GM12878 (cell line): ENCODE data around the gene RSPH4A.

ENCODE experiments used
- BACH1 ChIP-seq: fragments of 450-650 bp; IDR thresholded peaks from 2 replicates; pipeline ENCODE4 v1.6.1; 2017; ENCODE audit warnings: mild to moderate bottlenecking, borderline replicate concordance
- ETV6 ChIP-seq, 2 experiments: fragments of 450-650 bp in 1 of 2; IDR thresholded peaks in 1 of 2; conservative IDR thresholded peaks in 1 of 2; 2 replicates each; pipeline ENCODE4 v1.6.1; 2014; ENCODE audit warnings: antibody characterized with exemption in 1 of 2, borderline replicate concordance in 1 of 2, low read depth in 1 of 2, mild to moderate bottlenecking in 1 of 2, moderate library complexity in 1 of 2
- EZH2 ChIP-seq: IDR thresholded peaks from 2 replicates; pipeline ENCODE4 v1.6.1; 2012; ENCODE audit warnings: low read depth, mild to moderate bottlenecking, control low read depth, inconsistent platforms, low read length, borderline replicate concordance; ENCODE audit not compliant: control insufficient read depth
- HDAC2 ChIP-seq: fragments of 200-600 bp; sonication (generic); IDR thresholded peaks from 2 replicates; pipeline ENCODE4 v1.6.1; 2017
- POLR2A ChIP-seq: IDR thresholded peaks from 2 replicates; pipeline ENCODE4 v1.6.1; 2011; ENCODE audit warnings: low read depth, mild to moderate bottlenecking, low read length
- POLR2AphosphoS5 ChIP-seq: IDR thresholded peaks from 2 replicates; pipeline ENCODE4 v1.6.1; 2011; ENCODE audit warnings: mild to moderate bottlenecking, low read length, inconsistent platforms
- REST ChIP-seq: IDR thresholded peaks from 2 replicates; pipeline ENCODE4 v1.6.1; 2012; ENCODE audit warnings: mild to moderate bottlenecking, low read depth, low read length
- SREBF2 ChIP-seq: IDR thresholded peaks from 2 replicates; pipeline ENCODE4 v1.6.1; 2012; ENCODE audit warnings: mild to moderate bottlenecking, low read length
- TBL1XR1 ChIP-seq: IDR thresholded peaks from 2 replicates; pipeline ENCODE4 v1.6.1; 2012; ENCODE audit warnings: low read depth, low read length, improper control_type of control experiment
- ZBTB33 ChIP-seq: fragments of 450-650 bp; IDR thresholded peaks from 2 replicates; pipeline ENCODE4 v1.6.1; 2017; ENCODE audit warnings: mild to moderate bottlenecking

- TF ChIP-seq TBL1XR1, result no peak
- TF ChIP-seq HDAC2, result no peak
- TF ChIP-seq EZH2, result no peak
- TF ChIP-seq ZBTB33, result no peak
- TF ChIP-seq SREBF2, result no peak
- TF ChIP-seq BACH1, result no peak
- no peak for TF ChIP-seq ETV6 (conservative IDR thresholded peaks at IDR 0.05 in 1 of 2, IDR thresholded peaks at IDR 0.05 in 1 of 2; ENCODE audit: borderline replicate concordance in 1 of 2, low read depth in 1 of 2)
- no peak for TF ChIP-seq POLR2A
- TF ChIP-seq REST, result no peak
- no peak for TF ChIP-seq POLR2AphosphoS5
Observed at GRCh38 chr6:116625872-116626271, 9.6 kb downstream of the RSPH4A start.
